ENCODE results near the gene ATP2B3.

ATP2B3 gene

DNA sequence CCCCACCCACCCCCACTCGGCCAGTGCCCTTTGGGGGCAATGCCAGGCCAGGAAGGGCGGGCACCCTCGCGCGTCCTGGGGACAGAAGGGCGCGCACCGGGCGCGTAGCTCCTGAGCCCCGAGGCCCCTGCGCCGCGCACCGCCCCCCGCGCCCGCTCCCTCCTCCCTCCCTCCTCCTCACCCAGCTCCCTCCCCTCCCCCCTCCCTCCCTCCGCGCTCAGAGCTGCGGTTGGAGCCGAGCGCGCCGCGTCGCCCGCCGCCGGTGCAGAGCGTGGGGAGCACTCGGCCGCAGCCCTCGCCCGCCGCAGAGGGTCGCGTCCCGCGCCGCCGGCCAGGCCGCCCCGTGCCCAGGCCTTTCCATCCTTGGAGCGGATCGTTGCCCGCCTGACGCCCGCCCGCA is at the start of gene ATP2B3:
ATP2B3 (plus strand) TSS at position 220 of the 400 bp plus-strand sequence. CDS start 18,606 bp downstream, outside the sequence.
- no peak for DNase-seq

DNA sequence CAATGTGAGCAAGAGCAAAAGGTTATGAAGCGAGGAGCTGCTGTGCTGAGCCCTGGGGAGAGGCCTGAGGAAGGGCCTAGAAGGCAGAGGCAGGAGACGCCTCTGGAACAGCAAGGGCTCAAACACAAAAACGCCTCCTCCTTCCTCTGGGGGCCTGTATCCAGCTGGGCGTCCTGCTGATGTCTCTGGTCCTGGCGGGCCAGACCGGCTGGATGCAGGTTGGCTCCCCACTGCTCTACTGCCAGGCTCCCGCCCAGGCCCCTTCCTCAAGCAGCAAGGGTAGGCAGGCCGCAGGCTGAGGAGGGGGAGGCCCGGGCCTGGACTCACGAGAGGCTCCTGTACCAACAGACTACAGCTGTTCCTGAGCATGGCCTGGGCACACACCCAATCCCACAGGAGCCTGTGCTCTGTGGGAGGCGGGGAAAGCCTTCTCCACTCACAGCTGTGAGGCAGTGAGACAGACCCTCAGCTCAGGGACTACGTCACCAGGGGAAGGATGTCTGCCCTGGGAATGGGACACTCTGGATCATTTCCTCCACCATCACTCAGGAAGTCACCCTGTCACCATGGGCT is 49.3 kb upstream of the ATP2B3 start:
- DNase-seq, result no peak

DNA sequence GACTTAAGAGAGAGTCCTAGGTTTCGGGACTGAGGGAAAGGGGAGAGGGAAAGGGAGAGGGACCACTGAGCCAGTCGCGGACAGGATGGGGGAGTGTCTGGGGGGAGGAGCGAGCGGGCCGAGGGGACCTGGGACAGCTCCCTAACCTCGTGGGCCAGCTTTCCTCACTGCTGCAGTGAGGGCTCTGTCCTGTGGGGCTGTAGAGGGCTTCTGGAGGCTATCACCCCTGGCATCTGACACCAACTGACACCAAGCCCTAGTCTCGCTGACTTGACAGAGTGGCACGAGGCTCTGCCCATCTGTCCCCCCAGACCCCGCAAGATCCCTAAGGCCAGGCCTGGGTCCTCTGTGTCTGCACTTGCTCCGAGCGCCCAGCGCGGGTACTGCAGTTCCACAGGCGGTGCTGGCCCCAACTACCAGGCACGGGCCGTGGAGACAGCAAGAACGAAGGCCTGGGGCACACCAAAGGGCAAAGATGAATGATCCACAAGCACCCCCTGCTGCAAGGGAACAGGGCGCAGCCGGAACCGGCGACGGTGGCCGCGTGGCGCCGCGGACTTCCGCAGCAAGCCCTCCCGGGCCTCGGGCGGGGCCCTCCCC is 47.5 kb upstream of the ATP2B3 start:
- no peak for DNase-seq

- peak; percentile 87 for DNase-seq
Measured at GRCh38 chrX:153470411-153471363, 46.8 kb upstream of the ATP2B3 start, which contains the start of gene HAUS7. HAUS7 (minus strand) TSS chrX:153470576; CDS start chrX:153470557, 19 bp downstream.

DNA sequence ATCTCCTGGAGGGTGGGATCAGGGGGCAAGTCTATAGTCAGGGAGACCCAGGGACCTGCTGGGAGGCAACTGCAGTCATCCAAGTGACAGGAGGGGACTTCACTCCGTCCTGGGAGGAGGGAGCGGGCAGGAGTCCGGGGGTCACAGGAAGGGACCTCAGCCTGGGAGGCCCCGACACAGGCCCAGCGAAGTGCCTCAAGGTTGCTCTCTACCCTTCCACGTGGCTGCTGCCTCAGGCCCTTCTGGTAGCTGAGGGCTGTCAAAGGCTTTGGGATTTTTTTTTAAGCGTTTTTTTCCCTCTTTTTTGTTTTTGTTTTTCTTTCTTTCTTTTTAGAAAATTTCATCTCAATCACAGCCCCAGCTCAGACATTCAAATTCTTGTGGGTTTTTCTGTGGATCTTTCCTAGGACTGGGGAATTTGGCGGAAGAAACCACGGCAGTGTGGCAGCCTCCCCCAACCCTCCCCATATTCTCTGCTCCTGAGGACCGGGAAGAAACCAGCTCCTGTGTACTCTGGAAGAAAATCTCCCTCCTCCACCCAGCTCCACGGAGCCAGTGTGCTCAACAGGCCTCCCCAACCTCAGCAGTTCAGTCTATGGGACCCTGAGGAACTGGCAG is 45.7 kb upstream of the ATP2B3 start:
- DNase-seq, result no peak

- DNase-seq, result no peak
Measured at GRCh38 chrX:153473126-153473525, 44.3 kb upstream of the ATP2B3 start.

- DNase-seq, result no peak
Measured at GRCh38 chrX:153474266-153474665, 43.2 kb upstream of the ATP2B3 start.

DNA sequence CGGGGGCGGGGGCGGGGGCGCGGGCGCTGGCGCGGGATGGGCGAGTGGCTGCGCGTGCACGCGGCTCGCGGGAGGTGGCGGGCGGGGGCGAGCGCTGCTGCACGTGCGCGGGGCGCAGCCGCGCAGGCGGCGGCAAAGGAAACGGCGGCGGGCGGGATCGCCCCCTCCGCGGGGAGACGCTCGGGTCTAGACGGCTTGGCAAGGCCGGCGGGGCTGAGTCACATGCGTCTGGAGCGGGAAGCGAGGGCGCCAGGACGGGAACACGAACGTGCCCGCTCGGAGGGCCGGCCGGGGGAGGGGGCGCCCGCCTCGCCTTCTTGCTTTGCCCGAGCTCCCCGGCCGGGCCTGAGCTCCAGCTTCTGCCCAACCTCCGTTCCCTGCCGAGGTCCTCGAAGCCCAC is 42.7 kb upstream of the ATP2B3 start:
- DNase-seq, result no peak

DNA sequence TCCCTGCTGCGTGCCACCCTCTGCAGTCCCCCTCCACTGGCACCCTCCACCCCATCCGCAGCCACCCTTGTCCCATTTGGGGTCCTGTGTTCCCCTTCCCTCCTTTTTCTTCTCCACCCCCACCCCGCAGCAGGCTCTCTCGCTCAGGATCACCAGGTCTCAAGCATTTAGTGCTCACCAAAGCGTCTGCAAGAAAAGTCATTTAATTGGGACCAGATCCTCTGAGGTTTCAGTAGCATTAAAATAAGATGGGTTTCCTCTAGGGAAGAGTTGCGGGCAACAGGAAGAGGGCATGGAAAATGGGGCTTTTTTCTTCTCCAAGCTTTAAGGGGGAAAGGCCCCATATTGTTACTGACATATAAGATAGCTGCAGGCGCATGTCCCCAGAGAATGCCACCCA is 42.2 kb upstream of the ATP2B3 start:
- DNase-seq, result no peak

- DNase-seq, result no peak
Measured at GRCh38 chrX:153475751-153476281, 41.6 kb upstream of the ATP2B3 start.

DNA sequence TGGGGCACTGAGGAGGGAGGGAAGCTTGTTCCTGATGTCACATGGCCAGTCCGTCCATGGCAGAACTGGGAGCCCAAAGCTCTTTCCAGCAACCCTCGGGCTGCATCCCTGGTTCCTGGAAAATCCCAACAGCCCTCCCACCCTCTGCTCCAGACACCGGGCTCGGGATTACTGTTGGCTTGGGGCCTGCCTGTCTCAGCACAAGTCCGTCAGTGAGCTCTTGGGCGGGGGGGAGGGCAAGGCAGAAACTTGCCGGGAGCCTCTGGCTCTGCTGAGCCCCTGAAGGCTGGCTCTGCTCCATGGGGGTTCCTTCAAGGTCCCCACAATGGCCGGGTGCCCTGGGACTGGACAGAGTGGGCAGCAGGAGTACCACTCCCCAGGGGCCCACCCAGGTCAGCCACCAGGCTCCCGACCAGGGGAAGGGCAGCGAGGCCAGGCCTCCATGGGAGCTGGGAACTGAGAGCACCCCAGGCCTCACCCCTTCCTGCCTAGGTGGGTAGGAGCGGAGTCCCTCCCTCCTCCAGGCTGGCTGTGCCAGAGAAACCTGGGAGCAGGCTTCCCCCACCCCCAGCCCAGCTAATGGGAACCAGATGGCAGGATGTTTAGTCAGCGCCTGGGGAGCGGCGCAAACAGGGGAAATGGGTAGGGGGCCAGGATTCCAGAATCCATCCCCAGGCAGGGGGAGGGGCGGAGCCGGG is 40.6 kb upstream of the ATP2B3 start:
- DNase-seq, result no peak

GRCh38 chrX:153477364-153477857 is 40.0 kb upstream of the ATP2B3 start:
- no peak for DNase-seq

- no peak for DNase-seq
Measured at GRCh38 chrX:153477901-153478300, 39.5 kb upstream of the ATP2B3 start.

DNA sequence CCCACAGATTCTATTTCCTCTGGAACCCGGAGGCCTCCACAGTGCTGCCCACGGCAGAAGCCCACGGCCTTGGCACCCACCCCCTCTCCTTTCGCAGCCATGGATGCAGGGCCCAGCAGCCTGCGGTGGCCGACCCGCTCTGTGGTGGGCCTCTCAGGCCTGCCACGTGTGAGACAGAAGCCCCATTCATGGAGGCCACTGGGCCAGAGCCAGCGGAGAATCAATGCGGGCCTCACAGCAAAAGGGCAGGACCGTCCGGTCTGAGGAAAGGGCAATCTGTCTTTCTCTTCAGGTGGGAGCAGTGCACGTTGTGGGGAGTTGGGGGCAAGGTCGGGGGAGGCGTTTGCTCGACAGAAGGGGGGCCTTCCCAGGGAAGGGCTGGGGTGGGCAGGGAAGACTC is 38.7 kb upstream of the ATP2B3 start:
- no peak for DNase-seq

- DNase-seq, result no peak
Measured at GRCh38 chrX:153481043-153481442, 36.4 kb upstream of the ATP2B3 start.

DNA sequence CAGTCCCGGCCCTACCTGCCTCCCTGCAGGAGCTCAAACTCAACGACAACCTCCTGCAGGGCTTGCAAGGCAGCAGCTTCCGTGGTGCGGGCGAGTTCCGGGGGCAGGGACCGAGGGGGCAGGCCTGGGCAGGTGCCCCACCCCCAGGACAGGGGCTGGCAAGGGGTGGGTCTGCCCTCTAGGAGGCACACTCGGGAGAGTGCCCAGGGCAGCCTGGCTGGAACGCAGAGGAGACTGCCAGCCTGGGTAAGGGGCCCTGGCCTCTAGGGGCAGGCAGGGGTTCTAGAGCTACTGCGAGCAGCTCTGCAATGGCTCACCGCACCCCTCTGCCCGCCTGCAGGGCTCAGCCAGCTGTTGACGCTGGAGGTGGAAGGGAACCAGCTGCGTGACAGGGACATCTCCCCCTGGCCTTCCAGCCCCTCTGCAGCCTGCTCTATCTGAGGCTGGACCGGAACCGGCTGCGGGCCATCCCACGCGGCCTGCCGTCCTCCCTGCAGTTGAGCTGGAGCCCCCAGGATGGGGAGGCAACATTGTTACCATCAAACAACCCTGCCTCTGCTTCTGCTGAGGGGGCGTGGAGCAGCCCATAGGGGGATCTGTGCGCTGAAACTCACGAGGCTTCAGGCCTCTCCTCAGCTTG is 34.9 kb upstream of the ATP2B3 start:
- DNase-seq, result no peak

- DNase-seq, result no peak
Measured at GRCh38 chrX:153485396-153486080, 31.9 kb upstream of the ATP2B3 start.

- no peak for DNase-seq
Measured at GRCh38 chrX:153486171-153486570, 31.3 kb upstream of the ATP2B3 start.

GRCh38 chrX:153487590-153488071 is 29.8 kb upstream of the ATP2B3 start:
- DNase-seq, result no peak

DNA sequence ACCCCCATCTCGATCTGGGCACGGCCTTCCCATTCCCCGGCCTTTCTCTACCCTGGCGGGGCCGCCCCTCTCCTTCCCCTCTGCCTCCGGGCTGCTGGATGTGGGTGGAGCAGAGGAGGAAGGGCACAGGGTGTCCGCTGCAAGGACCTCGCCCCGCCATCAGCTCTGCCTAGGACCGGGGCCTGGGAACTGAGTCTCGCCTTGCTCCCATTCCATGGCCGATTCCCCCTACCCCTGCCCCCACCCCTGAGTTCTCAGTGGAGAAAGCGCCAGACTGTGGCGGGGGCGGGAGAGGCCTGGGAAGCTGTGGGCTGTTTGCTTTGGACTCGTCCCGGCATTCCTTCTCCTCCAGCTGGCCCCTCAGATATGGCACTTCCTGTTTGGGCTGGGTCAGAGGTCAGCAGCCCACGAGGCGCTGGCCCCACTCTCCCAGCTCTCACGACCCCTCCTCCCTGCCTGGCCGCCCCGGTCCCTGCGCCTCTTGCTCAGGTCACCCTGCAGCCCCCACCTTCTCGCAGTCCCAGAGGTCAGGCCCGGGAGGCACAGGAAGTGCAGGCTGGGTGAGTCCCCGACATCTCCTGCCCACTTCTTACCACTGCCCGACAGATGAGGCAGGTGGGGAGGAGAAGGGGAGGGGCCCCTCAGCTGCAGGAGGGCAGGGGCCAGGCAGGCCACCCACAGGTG is 29.1 kb upstream of the ATP2B3 start:
- DNase-seq, result no peak

Data from NK-92 treated with Interleukin-12 subunit alpha and Interleukin-12 subunit beta, amount 100 ng/mL, for 24 hours (cell line).